DOHH2 (cell line): Measurements from ENCODE around the gene ANK2.

Source experiments
- H3F3A ChIP-seq: fragments of 200-600 bp; sonication (generic), shearing (Covaris generic); 2 replicates; pipeline ENCODE4 v1.6.0; 2016; ENCODE audit warnings: antibody characterized with exemption, mild to moderate bottlenecking; ENCODE audit not compliant: control insufficient read depth, insufficient read depth
- H3K27ac ChIP-seq: fragments of 200-600 bp; sonication (generic); 2 replicates; pipeline ENCODE4 v1.5.1; 2014; ENCODE audit warnings: low read depth, mild to moderate bottlenecking, low read length, moderate library complexity
- H3K27me3 ChIP-seq: fragments of 200-600 bp; sonication (generic); 2 replicates; pipeline ENCODE4 v1.6.1; 2014; ENCODE audit warnings: mild to moderate bottlenecking, low read length, mixed read lengths; ENCODE audit not compliant: control insufficient read depth
- H3K36me3 ChIP-seq: fragments of 200-600 bp; sonication (generic); 2 replicates; pipeline ENCODE4 v1.6.1; 2014; ENCODE audit warnings: mild to moderate bottlenecking, low read length, moderate library complexity, mixed read lengths; ENCODE audit not compliant: control insufficient read depth
- H3K4me1 ChIP-seq: fragments of 200-600 bp; sonication (generic); 2 replicates; pipeline ENCODE4 v1.6.1; 2014; ENCODE audit warnings: mild to moderate bottlenecking, low read length, mixed read lengths; ENCODE audit not compliant: control insufficient read depth
- H3K4me2 ChIP-seq: fragments of 200-600 bp; sonication (generic); 2 replicates; pipeline ENCODE4 v1.6.0; 2014; ENCODE audit warnings: mild to moderate bottlenecking, low read length, moderate library complexity
- H3K4me3 ChIP-seq: fragments of 200-600 bp; sonication (generic); 2 replicates; pipeline ENCODE4 v1.5.1; 2014; ENCODE audit warnings: mild to moderate bottlenecking, low read length, mixed read lengths
- H3K79me2 ChIP-seq: fragments of 200-600 bp; sonication (generic); 2 replicates; pipeline ENCODE4 v1.6.1; 2014; ENCODE audit warnings: mild to moderate bottlenecking, low read length, mixed read lengths; ENCODE audit not compliant: control insufficient read depth
- H3K9me2 ChIP-seq: fragments of 200-600 bp; sonication (generic); replicated peaks from 2 replicates; pipeline ENCODE4 v1.6.1; 2014; ENCODE audit warnings: mild to moderate bottlenecking, low read length, mixed read lengths; ENCODE audit not compliant: control insufficient read depth
- H3K9me3 ChIP-seq: fragments of 200-600 bp; sonication (generic); 2 replicates; pipeline ENCODE4 v1.6.1; 2014; ENCODE audit warnings: antibody characterized with exemption, low read length, mixed read lengths; ENCODE audit not compliant: control insufficient read depth, insufficient read depth
- H4K20me1 ChIP-seq: fragments of 200-600 bp; sonication (generic); 2 replicates; pipeline ENCODE4 v1.6.0; 2014; ENCODE audit warnings: low read depth, mild to moderate bottlenecking, antibody characterized with exemption, low read length, moderate library complexity; ENCODE audit not compliant: control insufficient read depth, insufficient read depth
- EZH2phosphoT487 ChIP-seq: fragments of 200-600 bp; sonication (generic); IDR thresholded peaks from 2 replicates; pipeline ENCODE4 v1.6.1; 2017; ENCODE audit warnings: borderline replicate concordance, mild to moderate bottlenecking, antibody characterized with exemption, low read length, moderate library complexity, mixed read lengths
- TF ChIP-seq, protein P1 (sequence below): fragments of 200-600 bp; sonication (generic); IDR thresholded peaks from one replicate; pipeline ENCODE4 v1.5.1; 2014; ENCODE audit warnings: antibody characterized with exemption, mild to moderate bottlenecking, low read depth, low read length; ENCODE audit not compliant: poor library complexity, severe bottlenecking

Gene ANK2

DNA sequence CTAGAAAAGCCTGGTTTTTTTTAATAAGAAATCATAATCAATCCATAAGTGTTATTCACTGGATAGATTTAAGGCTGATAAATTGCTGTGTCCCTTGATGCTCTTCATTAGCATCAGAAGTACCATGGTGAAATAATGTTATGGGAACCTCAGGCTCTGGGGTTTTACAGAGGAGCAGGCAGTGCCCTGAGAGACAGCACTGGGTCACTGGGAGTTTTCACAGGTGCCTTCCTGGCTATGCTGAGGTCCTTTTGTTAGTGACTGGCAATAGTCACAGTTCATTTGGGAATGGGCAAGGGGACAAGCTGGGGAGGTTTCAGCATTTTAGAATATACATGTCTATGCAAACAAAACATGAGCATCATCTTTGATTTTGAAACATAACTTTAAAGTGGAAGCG lies 38.6 kb downstream of the ANK2 start:
- no peaks in the 10 kb centered on the region for H4K20me1 ChIP-seq
- H3F3A ChIP-seq: no peaks in the 10 kb centered on the region
- no peak overlapping the region for H3K4me2 ChIP-seq
- H3K9me3 ChIP-seq: no peaks in the 10 kb centered on the region
- no peaks in the 10 kb centered on the region for H3K9me2 ChIP-seq
- H3K36me3 ChIP-seq: no peaks in the 10 kb centered on the region
- H3K27ac ChIP-seq: no peak overlapping the region
- H3K27me3 ChIP-seq: peaks cover 7% of the 10 kb centered on the region; the same call in 1 of the 2 replicates
- no peaks in the 10 kb centered on the region for H3K79me2 ChIP-seq
- no peak overlapping the region for H3K4me3 ChIP-seq
- TF ChIP-seq, protein P1, sequence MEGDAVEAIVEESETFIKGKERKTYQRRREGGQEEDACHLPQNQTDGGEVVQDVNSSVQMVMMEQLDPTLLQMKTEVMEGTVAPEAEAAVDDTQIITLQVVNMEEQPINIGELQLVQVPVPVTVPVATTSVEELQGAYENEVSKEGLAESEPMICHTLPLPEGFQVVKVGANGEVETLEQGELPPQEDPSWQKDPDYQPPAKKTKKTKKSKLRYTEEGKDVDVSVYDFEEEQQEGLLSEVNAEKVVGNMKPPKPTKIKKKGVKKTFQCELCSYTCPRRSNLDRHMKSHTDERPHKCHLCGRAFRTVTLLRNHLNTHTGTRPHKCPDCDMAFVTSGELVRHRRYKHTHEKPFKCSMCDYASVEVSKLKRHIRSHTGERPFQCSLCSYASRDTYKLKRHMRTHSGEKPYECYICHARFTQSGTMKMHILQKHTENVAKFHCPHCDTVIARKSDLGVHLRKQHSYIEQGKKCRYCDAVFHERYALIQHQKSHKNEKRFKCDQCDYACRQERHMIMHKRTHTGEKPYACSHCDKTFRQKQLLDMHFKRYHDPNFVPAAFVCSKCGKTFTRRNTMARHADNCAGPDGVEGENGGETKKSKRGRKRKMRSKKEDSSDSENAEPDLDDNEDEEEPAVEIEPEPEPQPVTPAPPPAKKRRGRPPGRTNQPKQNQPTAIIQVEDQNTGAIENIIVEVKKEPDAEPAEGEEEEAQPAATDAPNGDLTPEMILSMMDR: no peak
- TF ChIP-seq EZH2phosphoT487: no peak
- peaks cover 4% of the 10 kb centered on the region for H3K4me1 ChIP-seq

DNA sequence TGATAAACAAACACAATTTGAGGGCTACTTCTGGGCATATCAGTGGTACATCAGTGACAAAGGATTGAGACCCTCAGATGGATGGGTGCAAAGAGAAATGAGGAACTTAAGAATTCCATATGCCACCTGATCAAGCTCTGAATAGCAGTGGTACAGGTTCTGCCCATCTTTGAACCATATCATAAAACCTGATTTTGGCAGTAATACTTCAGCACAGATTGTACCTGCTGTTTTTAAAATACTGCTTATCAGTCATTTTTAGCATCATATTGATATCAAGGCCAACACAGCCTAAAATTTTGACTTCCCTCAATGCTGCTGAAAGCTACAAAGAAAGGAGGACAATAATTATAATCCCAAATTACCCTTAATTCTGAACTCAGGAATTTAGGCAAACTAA lies 41.5 kb downstream of the ANK2 start:
- Histone ChIP-seq H3K27ac (no peak overlapping the region), H3K36me3 (no peaks in the 10 kb centered on the region)
- no peak for TF ChIP-seq EZH2phosphoT487
- TF ChIP-seq, protein P1: no peak

DNA sequence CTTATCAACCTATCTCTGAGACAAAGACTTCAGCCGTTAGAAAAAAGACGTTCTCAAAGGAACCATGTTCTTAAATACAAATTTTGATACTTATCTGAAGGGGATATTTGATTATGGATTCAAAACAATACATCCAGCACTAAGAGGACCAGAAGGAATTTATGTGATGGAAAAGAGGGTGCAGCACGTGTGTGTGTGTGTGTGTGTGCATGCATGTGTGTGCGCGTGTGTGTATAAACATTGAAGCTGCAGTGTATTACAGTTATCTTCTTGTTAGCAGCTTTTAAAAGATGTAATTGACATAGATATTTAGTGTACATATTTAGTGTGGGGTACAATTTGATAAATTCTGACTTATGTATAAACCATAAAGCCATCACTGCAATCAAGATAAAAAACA lies 44.9 kb downstream of the ANK2 start:
- Histone ChIP-seq H3K36me3 (no peaks in the 10 kb centered on the region), H3K27me3 (0 out of 2 replicates have a peak, but pooled peaks cover 2% of the 10 kb centered on the region), H3K4me2 (no peak overlapping the region), H3K4me1 (no peaks in the 10 kb centered on the region), H3K4me3 (no peak overlapping the region), H3K79me2 (no peaks in the 10 kb centered on the region), H4K20me1 (0 out of 2 replicates have a peak, but pooled peaks cover 3% of the 10 kb centered on the region), H3K27ac (no peak overlapping the region), H3K9me3 (no peaks in the 10 kb centered on the region), H3K9me2 (no peaks in the 10 kb centered on the region), H3F3A (no peaks in the 10 kb centered on the region)
- TF ChIP-seq, protein P1: no peak
- no peak for TF ChIP-seq EZH2phosphoT487

More for the DNA sequence above, 41.5 kb downstream of the ANK2 start:
- H4K20me1 ChIP-seq: 0 out of 2 replicates have a peak, but pooled peaks cover 3% of the 10 kb centered on the region
- no peaks in the 10 kb centered on the region for H3K9me2 ChIP-seq
- no peaks in the 10 kb centered on the region for H3K4me1 ChIP-seq
- H3K79me2 ChIP-seq: no peaks in the 10 kb centered on the region
- no peak overlapping the region for H3K4me3 ChIP-seq
- H3F3A ChIP-seq: no peaks in the 10 kb centered on the region
- no peak overlapping the region for H3K4me2 ChIP-seq
- peaks cover 7% of the 10 kb centered on the region; the same call in 1 of the 2 replicates for H3K27me3 ChIP-seq
- H3K9me3 ChIP-seq: no peaks in the 10 kb centered on the region
